SIG-M5 (cell line): ENCODE results near the gene EDARADD.
A peak's percentile ranks its signal among the peaks of the same experiment; 100 is the strongest.

Experiments
- DNase-seq: peaks from one replicate; lab custom pipeline; 2025; lab: John Stamatoyannopoulos, UW

Gene EDARADD

GRCh38 chr1:236394879-236395229 lies 768 bp downstream of the EDARADD start:
- no peak for DNase-seq

- DNase-seq: peak; percentile 44
Measured at GRCh38 chr1:236395230-236395946, 1.3 kb downstream of the EDARADD start.

GRCh38 chr1:236395947-236396664 lies 2.0 kb downstream of the EDARADD start:
- DNase-seq: no peak

GRCh38 chr1:236396665-236397043 lies 2.6 kb downstream of the EDARADD start:
- DNase-seq: no peak

- DNase-seq: no peak
Measured at GRCh38 chr1:236397173-236397759, 3.2 kb downstream of the EDARADD start.

GRCh38 chr1:236398538-236398937 lies 4.5 kb downstream of the EDARADD start:
- no peak for DNase-seq

- DNase-seq: no peak
Measured at GRCh38 chr1:236400061-236400603, 6.0 kb downstream of the EDARADD start.

GRCh38 chr1:236401698-236402097 lies 7.6 kb downstream of the EDARADD start:
- no peak for DNase-seq

- DNase-seq: no peak
Measured at GRCh38 chr1:236403905-236404696, 10.0 kb downstream of the EDARADD start.

GRCh38 chr1:236407059-236407458 lies 13.0 kb downstream of the EDARADD start:
- no peak for DNase-seq

GRCh38 chr1:236413688-236414087 lies 19.6 kb downstream of the EDARADD start:
- DNase-seq: no peak

- DNase-seq: no peak
Measured at GRCh38 chr1:236416165-236416564, 22.1 kb downstream of the EDARADD start.

GRCh38 chr1:236417336-236417735 lies 23.2 kb downstream of the EDARADD start:
- DNase-seq: no peak

- DNase-seq: no peak
Measured at GRCh38 chr1:236419502-236419901, 25.4 kb downstream of the EDARADD start.

- DNase-seq: no peak
Measured at GRCh38 chr1:236421022-236421421, 26.9 kb downstream of the EDARADD start.

- DNase-seq: no peak
Measured at GRCh38 chr1:236421850-236422516, 27.9 kb downstream of the EDARADD start.

- no peak for DNase-seq
Measured at GRCh38 chr1:236422517-236422876, 28.4 kb downstream of the EDARADD start.

- no peak for DNase-seq
Measured at GRCh38 chr1:236425031-236425663, 31.1 kb downstream of the EDARADD start.

GRCh38 chr1:236426215-236426614 lies 32.1 kb downstream of the EDARADD start:
- DNase-seq: no peak

- DNase-seq: no peak
Measured at GRCh38 chr1:236429715-236430274, 35.7 kb downstream of the EDARADD start.

- no peak for DNase-seq
Measured at GRCh38 chr1:236433819-236434315, 39.8 kb downstream of the EDARADD start.
